Activated T-helper 9 cell treated with anti-CD3 and anti-CD28 coated beads, Interleukin-2, amount 50 U/mL, for 16 hours (primary cell): Measurements from ENCODE around the gene GOLGA8J.
"Not testable (repeated sequence)": the region's sequence is repeated elsewhere in the genome, so short reads cannot be mapped to it uniquely, and the experiment has no call there.

Experiments used
- DNase-seq: peaks from one replicate; pipeline ENCODE4 v3.0.0-alpha.2; 2020; ENCODE audit warnings: low read depth

GOLGA8J gene

GRCh38 chr15:30082655-30083054 lies at the start of gene GOLGA8J:
Gene GOLGA8J, plus strand, starts transcription at chr15:30082955. Its CDS starts 98 bp downstream, at chr15:30083053.
- not testable (repeated sequence) for DNase-seq

GRCh38 chr15:30033211-30033610 lies 49.5 kb upstream of the GOLGA8J start:
- DNase-seq: no peak

- no peak for DNase-seq
These were observed 49.0 kb upstream of the GOLGA8J start for GRCh38 chr15:30033763-30034162.

- DNase-seq: no peak
These were observed 46.6 kb upstream of the GOLGA8J start for GRCh38 chr15:30036036-30036703.

- DNase-seq: no peak
These were observed 43.9 kb upstream of the GOLGA8J start for GRCh38 chr15:30038667-30039523.

GRCh38 chr15:30041868-30042267 lies 40.9 kb upstream of the GOLGA8J start:
- DNase-seq: no peak

GRCh38 chr15:30042556-30042955 lies 40.2 kb upstream of the GOLGA8J start:
- DNase-seq: no peak

- no peak for DNase-seq
These were observed 39.5 kb upstream of the GOLGA8J start for GRCh38 chr15:30043211-30043655.

GRCh38 chr15:30044377-30044776 lies 38.4 kb upstream of the GOLGA8J start:
- no peak for DNase-seq

- DNase-seq: not testable (repeated sequence)
These were observed 37.9 kb upstream of the GOLGA8J start for GRCh38 chr15:30044826-30045225.

- DNase-seq: not testable (repeated sequence)
These were observed 37.3 kb upstream of the GOLGA8J start for GRCh38 chr15:30045248-30046041.

GRCh38 chr15:30046430-30046829 lies 36.3 kb upstream of the GOLGA8J start:
- no peak for DNase-seq

GRCh38 chr15:30055604-30056003 lies 27.2 kb upstream of the GOLGA8J start:
- no peak for DNase-seq

GRCh38 chr15:30056166-30056565 lies 26.6 kb upstream of the GOLGA8J start:
- no peak for DNase-seq

- no peak for DNase-seq
These were observed 23.0 kb upstream of the GOLGA8J start for GRCh38 chr15:30059771-30060170.

GRCh38 chr15:30062881-30063280 lies 19.9 kb upstream of the GOLGA8J start:
- no peak for DNase-seq

GRCh38 chr15:30063835-30064546 lies 18.8 kb upstream of the GOLGA8J start:
- no peak for DNase-seq

GRCh38 chr15:30065025-30065801 lies 17.5 kb upstream of the GOLGA8J start:
- DNase-seq: no peak

- DNase-seq: no peak
These were observed 14.4 kb upstream of the GOLGA8J start for GRCh38 chr15:30068326-30068725.

- DNase-seq: no peak
These were observed 10.1 kb upstream of the GOLGA8J start for GRCh38 chr15:30072630-30073029.

GRCh38 chr15:30073915-30074314 lies 8.8 kb upstream of the GOLGA8J start:
- no peak for DNase-seq
